ENCODE measurements around the gene FGF14. TPM values are rescaled to one million over a fixed set of nuclear protein-coding genes. Genes with fewer than 3 reads are reported as not detected.

Gene FGF14
- total and polyA plus RNA-seq, 2 of the 4 experiments (the other 2 are of a cell fraction): under 0.01 TPM; not detected in 1

- Histone ChIP-seq H2BK5ac (ENCODE audit: low read depth, low read length, poor library complexity, severe bottlenecking) (no peak overlapping the region), H2AK5ac (ENCODE audit: low read depth, low read length) (no peak overlapping the region), H3K27ac (ENCODE audit: insufficient read depth, low read length) (no peak overlapping the region), H4K8ac (ENCODE audit: low read depth in 2 of 2, low read length in 2 of 2) (no peak overlapping the region), H3K9me3 (ENCODE audit: control insufficient read depth, insufficient read depth, low read length) (no peaks in the 10 kb centered on the region), H3K4me2 (ENCODE audit: low read depth, low read length) (no peak overlapping the region), H4K91ac (ENCODE audit: insufficient read depth, low read depth, low read length) (no peak overlapping the region), H4K5ac (ENCODE audit: low read depth, low read length) (no peak overlapping the region), H3K23ac (ENCODE audit: low read depth, low read length) (no peak overlapping the region), H3K9ac (ENCODE audit: low read depth, low read length) (no peak overlapping the region), H3K4me3 (ENCODE audit: insufficient read depth, low read depth, low read length) (no peak overlapping the region), H3K4me1 (ENCODE audit: control insufficient read depth, insufficient read depth, low read length) (no peaks in the 10 kb centered on the region), H3K14ac (replicated peaks; ENCODE audit: low read depth, low read length) (no peak overlapping the region), H3K4ac (ENCODE audit: low read depth, low read length) (no peak overlapping the region), H3K56ac (ENCODE audit: extremely low read depth, insufficient read depth, low read length) (no peak overlapping the region), H2AK9ac (replicated peaks; ENCODE audit: low read depth, low read length, poor library complexity) (no peak overlapping the region), H2BK120ac (ENCODE audit: low read depth, low read length) (no peak overlapping the region), H2BK15ac (ENCODE audit: low read depth, low read length) (no peak overlapping the region), H4K20me1 (ENCODE audit: insufficient read depth, low read length) (no peaks in the 10 kb centered on the region), H3K9me1 (ENCODE audit: insufficient read depth, low read length) (no peaks in the 10 kb centered on the region), H3K36me3 (ENCODE audit: control insufficient read depth, insufficient read depth, low read length) (no peaks in the 10 kb centered on the region), H3K27me3 (ENCODE audit: control insufficient read depth, insufficient read depth, low read length) (no peaks in the 10 kb centered on the region), H2AFZ (replicated peaks; ENCODE audit: low read length, poor library complexity) (no peak overlapping the region), H3K18ac (ENCODE audit: low read depth, low read length) (no peak overlapping the region), H2BK20ac (ENCODE audit: low read depth, low read length) (no peak overlapping the region), H3K79me1 (ENCODE audit: low read depth in 1 of 2, low read length in 2 of 2) (no peaks in the 10 kb centered on the region)
- WGBS, 2 experiments (ENCODE audit: extremely low coverage in 2 of 2, insufficient read length in 1 of 2): no CpG with 5 or more reads among the region's 6 CpGs
- TF ChIP-seq POLR2A (IDR thresholded peaks at IDR 0.05; ENCODE audit: low read depth, low read length) (no peak), BHLHE40 (IDR thresholded peaks at IDR 0.05; ENCODE audit: low read depth, low read length) (no peak), SMC3 (IDR thresholded peaks at IDR 0.05; ENCODE audit: low read depth, low read length) (no peak), FOS (IDR thresholded peaks at IDR 0.05; ENCODE audit: low read depth, low read length) (no peak), MXI1 (IDR thresholded peaks at IDR 0.05; ENCODE audit: borderline replicate concordance, low read depth, low read length) (no peak), MAZ (IDR thresholded peaks at IDR 0.05; ENCODE audit: borderline replicate concordance, low read depth, low read length) (no peak), USF2 (IDR thresholded peaks at IDR 0.05; ENCODE audit: low read depth, low read length) (no peak), RAD21 (IDR thresholded peaks at IDR 0.05; ENCODE audit: low read length) (no peak), CTCF (conservative IDR thresholded peaks at IDR 0.05; ENCODE audit: low read depth, low read length) (no peak), MAFK (IDR thresholded peaks at IDR 0.05; ENCODE audit: low read depth, low read length) (no peak), RCOR1 (IDR thresholded peaks at IDR 0.05; ENCODE audit: insufficient replicate concordance, low read length) (no peak), CEBPB (IDR thresholded peaks at IDR 0.05; ENCODE audit: low read depth, low read length) (no peak), ELK1 (IDR thresholded peaks at IDR 0.05; ENCODE audit: borderline replicate concordance, low read depth, low read length) (no peak), CHD1 (IDR thresholded peaks at IDR 0.05; ENCODE audit: low read depth, low read length) (no peak), NFE2L2 (IDR thresholded peaks at IDR 0.05; ENCODE audit: low read depth, low read length) (no peak), RFX5 (IDR thresholded peaks at IDR 0.05; ENCODE audit: low read depth, low read length) (no peak)
- no peak for DNase-seq
- ChIA-PET CTCF (no interaction called here), POLR2A (ENCODE audit: unreplicated experiment) (no interaction called here)
- in situ Hi-C loops (cut with MboI; ENCODE audit: low sequenced_read_pairs) (no loop called here), intact Hi-C loops (cut with micrococcal nuclease) (no loop called here), dilution Hi-C loops (cut with HindIII; ENCODE audit: low sequenced_read_pairs, unreplicated experiment) (no loop called here)
- no TSS peak for BruUV-seq (replicated peaks)
- no peak for ATAC-seq (ENCODE audit: low read depth)
Measured at GRCh38 chr13:102260256-102260655, 141.6 kb downstream of the FGF14 start.

Measured in IMR-90 (cell line).